GM21528 (cell line): ENCODE measurements around the gene RAX2.
A peak's percentile ranks its signal among the peaks of the same experiment; 100 is the strongest.
"Not testable (repeated sequence)": the region's sequence is repeated elsewhere in the genome, so short reads cannot be mapped to it uniquely, and the experiment has no call there.

Experiments
- ATAC-seq: cut with Tn5 transposase; IDR thresholded peaks from one replicate; pipeline ENCODE4 v1.9.1; 2021; ENCODE audit warnings: mild to moderate bottlenecking, moderate library complexity; ENCODE audit not compliant: unreplicated experiment, low FRiP score

RAX2 gene

DNA sequence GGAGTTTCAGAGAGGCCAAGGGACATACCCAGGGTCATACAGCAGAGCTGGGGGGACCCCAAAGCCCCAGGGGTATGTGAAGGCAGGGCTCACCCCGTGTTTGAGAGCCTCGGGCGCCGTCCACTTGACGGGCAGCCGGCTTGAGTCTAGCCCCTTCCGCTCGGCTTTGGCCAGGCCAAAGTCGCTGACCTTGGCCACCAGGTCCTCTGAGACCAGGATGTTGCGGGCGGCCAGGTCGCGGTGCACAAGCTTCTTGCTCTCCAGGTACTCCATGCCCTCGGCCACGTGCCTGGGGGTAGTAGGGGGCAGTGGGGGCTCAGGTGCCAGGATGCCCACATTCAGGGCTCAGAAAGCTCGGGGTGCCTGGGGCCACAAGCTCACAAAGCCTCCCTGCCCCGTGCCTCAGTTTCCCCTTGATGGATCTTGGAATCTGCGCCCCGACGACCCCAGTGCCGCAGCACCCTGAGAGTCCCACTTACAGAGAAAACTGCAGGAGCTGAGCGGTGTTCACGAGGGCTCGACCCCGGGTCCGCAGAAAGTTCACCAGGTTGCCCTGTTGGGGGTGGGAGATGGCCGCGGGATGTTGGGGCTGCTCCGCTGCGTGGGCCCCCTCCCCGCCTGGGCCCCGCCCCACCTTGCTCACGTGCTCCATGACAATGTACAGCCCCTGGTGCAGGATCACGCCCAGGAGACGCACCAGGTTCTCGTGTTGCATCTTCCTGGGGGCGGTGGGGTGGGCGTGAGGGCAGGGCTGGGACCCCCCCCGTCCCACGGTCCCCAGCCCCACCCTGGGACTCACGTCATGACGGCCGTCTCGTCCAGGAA lies 7.1 kb upstream of the RAX2 start:
- no peak for ATAC-seq

DNA sequence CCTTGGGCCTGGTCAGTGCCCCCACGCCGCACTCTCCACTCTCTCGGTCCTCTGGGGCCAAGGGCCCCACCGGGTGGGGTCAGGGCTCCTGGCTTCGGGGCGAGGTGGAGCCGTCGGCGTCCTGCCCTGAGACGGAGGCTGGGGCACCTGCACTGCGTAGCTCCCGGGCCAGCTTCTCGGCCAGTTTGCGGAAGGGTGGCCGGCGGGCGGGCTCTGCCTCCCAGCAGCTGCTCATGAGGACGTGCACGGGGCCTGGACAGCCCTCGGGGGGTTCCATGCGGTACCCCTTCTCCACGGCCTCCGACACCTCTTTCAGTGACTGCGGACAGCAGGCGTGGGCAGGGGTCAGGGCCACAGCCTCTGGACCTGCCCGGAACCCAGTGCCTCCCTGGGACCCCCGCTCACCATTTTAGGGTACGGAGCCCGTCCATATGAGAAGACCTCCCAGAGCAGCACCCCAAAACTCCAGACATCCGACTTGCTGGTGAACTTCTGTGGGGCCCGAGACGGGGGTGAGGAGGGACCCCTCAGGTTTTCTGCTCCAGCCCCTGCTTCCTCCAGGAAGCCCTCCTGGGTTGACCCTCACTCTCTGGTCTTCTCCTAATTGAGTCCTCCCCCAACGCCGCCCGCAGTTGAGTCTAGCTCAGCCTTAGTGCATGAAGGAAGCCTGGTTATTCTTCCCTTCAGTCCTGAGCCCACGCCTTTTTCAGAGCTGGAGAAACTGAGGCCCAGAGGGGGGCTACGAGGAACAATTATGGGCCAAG lies 6.3 kb upstream of the RAX2 start:
- no peak for ATAC-seq

DNA sequence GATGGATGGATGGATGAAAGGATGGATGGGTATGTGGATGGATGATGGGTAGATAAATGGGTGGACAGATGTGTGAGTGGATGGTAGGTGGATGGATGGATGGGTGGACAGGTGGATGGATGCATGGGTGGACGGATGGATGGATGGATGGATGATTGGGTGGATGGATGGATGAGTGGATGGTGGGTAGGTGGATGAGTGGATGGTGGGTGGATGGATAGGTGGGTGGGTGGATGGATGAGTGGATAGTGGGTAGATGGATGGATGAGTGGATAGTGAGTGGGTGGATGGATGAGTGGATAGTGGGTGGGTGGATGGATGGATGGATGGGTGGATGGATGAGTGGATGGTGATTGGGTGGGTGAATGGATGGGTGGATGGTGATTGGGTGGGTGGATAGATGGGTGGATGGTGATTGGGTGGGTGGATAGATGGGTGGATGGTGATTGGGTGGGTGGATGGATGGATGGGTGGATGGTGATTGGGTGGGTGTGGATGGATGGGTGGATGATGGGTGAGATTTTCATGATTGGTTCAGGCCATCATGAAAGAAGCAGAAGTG lies 4.5 kb upstream of the RAX2 start:
- no peak for ATAC-seq

DNA sequence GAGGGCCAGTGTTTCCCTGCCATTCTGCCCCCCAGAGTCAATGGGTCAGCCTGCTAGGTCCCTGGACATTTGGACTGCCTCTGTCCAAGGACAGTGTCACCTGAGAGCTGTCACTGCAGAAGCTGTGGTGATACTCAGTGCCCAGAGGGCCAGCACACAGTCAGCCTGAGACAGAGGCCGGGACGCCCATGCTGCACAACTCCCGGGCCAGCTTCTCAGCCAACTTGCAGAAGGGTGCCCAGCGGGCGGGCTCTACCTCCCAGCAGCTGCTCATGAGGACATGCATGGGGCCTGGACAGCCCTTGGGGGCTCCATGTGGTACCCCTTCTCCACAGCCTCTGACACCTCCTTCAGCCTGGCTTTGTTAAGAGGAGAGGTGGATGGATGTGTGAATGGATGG lies 3.8 kb upstream of the RAX2 start:
- ATAC-seq, result no peak

DNA sequence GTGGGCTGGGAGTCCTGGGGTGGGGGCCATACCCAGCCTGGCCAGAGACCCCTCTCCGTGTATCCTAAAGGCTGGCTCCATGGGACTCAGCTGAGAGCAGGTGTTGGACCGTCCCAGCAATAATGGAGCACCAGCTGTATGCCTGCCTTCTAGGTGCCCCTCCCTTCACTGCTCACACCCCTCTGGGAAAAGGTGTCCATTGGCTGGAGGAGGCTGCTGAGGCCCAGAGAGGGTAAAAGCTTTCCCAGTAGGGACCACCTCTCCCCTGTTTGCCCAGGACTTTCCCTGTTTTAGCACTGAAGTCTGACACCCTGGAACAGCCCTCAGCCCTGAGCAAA lies 3.3 kb upstream of the RAX2 start:
- ATAC-seq, result no peak

DNA sequence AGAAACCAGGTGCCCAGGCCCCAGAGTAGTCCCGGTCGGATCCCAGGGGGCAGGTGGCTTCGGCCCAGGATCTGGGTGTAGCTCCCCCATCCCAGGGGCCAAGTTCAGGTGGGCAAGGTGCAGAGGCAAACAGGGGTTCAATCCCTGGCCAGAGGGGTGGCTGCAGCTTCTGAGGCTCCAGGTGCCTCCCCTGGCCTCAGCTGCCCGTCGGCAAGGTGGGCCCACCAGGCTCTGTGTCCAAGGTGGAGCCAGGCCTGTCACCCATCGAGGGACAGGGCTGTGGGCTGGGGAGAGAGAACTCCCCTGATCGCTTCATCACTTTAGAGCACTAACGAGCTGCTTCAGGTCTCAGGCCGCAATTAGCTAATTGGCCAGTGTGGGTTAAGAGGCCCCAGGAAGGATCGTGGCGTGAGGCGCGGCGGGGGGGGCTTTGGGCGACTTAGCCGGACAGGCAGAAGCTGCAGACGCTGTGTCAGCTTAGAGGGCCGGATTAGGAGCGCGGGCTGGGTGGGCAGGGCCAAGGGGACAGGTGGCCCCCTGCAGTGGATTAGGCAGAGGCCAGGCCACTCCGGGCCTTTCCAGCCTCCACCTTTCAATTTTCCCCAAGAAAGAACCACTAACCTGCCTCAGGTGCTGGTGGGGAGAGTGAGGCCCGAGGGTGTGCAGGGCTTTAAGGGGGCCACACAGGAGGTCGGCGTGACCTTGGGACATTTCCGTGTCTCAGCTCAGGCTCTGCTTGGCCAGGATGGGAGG lies 2.8 kb upstream of the RAX2 start:
- ATAC-seq, result no peak

DNA sequence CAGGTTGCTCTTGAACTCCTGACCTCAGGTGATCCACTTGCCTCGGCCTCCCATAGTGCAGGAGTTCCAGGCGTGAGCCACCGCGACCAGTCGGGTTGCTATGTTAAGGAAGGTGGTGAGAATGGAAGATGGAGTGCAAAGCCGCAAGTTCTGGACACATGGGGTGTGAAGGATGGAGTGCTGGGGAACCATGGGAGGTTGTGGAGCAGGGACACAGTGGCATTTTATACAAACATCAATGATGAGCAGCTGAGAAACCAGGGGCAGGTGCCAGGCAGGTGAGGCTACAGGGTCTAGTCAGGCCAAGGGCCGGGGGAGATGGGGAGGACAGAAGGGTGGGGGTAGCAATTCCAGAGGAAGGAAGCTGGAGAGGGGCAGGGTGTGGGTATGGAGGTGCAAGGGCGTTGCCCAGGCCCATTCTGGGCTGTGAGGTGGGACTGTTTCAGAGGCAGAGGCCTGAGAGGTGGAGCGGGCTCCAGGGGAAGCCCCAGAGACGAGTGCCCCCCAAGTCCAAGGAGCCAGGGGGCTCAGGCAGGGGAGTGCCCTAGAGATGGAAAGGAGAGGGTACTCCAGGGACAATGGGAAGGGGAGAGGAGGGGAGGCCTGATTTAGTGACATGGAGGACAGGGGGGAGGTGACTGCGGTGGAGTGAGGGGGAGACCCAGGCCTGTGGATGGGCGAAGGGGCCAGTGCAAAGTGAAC lies 1.9 kb upstream of the RAX2 start:
- no peak for ATAC-seq

DNA sequence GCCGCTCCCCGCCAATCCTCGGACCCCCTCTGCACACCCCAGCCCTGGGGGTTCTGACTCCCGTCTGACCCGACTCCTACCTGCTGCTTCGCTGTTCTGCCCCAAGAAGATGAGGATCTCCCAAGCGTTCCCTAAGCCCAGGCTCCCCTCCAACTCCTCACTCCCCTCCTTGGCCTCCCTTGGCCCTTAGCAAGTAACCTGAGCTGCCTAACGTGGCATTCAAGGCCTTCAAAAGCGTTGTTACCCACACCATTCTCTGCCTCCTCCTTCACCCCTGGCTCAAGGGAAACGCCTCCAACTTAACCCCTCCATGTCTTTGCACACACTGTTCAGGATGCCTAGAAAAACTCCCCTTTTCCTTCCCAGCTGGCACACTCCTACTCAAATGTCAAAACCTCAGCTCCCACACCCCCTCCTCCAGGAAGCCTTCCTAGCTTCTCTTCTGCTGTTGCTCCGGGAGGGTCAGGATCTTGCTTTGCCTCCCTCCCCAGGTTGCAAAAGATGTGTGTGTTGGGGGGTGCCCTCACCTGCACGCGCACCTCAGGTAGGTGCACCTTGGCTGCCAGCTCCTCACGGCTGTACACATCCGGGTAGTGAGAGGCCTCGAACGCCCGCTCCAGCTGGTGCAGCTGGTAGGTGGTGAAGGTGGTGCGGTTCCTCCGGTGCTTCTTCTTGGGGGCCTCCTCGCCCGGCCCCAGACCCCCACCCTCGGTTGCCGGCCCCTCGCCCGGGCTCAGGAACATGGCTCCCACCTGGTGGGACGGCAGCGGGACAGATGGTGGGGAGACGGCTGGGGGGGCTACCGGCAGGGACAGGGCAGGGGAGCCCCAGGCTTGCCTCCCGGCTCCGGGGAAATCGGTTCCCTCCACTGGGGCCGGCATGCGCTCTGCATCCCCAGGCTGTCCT lies 775 bp downstream of the RAX2 start:
- no peak for ATAC-seq

DNA sequence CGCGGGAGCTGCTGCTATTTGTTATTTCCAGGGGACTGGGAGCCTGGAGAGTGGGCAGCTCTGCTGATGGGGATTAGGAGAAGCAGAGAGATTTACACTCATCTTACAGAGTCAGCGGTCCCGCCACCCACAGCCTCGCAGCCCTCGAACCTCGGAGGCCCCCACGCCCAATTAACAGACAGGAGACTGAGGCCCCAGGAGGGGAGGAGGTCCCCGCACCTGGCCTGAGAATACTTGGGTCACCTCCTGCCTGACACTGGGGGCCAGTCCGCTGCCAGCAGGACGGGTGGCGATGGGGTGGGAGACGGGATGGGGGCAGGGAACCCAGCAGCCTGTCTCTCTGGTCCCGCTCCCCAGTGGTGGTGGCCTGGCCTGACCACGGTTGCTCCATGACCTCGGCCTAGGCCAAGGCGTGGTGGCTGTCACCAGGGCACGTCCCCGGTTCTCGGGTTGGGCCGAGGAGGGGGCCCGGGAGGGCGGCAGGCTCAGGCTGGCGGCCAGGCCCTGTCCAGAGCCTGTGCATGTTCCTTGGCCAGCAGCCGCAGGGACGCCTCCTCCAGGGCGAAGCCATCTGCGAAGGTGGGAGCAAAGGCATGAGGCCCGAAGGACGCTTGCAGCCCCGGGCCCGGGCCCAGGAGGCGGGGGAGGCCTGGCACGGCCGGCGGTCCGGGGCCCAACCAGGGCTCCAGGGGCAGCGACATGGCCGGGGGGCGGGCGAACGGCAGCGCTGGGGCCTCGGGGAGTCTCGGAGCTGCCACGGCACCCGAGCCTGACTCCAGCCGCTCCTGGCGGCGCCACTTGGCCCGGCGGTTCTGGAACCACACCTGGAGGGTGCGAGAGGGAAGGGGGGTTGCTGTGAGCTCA lies 1.7 kb downstream of the RAX2 start:
- no peak for ATAC-seq

DNA sequence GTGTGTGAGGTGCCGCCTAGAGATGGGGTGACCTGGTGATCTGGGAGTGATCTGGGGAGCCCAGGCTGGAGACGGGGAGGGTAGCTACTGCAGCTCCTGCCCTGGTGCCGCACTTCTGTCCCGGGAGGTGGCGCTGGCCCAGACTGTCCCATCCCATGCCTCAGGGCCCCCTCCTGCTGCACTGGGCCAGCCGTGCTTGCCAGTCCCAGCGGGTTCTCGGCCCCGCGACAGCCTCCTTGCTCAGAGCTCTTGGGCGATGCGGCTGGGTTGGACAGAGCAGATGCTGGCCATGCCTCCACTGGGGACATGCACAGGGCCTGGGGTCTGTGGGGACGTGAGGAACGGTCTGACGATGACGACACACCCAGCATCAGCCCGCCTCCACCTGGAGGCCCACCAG lies 2.5 kb downstream of the RAX2 start:
- no peak for ATAC-seq

DNA sequence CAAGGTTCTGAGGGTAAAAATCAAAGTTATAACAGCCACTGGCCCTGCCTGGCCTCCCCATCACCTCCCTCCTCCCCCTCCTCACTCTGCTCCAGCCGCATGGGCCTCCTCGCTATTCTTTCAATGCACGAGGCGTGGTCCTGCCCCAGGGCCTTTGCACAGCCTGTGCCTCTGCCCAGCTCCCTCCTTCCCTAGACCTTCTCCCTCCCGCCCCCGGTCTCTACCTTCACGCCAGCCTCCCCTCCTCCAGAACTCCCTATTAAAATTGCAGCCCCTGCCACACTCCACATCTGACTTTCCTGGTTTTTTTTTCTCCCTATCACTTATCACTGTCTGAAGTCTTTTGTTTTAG lies 3.3 kb downstream of the RAX2 start:
- ATAC-seq, result no peak

DNA sequence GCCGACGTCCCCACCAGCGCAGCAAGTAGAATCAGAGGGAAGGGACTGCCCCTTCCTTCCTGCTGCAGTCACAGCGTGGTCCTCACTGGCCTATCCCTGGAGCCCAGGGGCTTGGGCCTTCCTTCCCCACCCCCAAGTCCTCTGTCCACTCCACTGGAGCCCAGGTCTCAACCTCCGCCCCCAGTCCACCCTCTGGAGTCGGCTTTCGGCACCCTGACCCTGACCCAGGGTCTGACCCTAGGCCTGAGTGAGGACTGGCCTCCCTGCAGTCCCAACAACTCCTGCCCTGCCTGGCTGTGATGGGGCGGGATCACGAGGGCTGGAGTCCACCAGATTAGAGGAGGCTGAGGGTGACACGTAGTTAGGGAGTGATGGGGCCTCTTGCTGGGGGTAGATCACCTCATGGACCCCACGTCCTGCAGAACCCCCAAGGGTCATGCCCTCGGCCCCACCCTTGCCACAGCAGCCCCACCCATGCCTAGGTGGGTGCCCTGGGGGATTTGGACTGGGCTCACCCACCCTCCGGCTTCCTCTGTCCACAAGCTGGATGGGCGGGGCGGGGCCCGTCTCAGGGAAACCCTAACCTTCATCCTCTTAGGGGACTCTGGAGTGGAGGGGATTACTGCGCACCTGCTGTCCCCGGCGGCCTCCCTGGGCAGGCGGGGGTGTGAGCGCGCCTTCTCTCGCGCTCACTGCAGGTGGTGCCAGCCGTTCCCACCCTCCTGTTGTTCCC lies 3.8 kb downstream of the RAX2 start:
- no peak for ATAC-seq

DNA sequence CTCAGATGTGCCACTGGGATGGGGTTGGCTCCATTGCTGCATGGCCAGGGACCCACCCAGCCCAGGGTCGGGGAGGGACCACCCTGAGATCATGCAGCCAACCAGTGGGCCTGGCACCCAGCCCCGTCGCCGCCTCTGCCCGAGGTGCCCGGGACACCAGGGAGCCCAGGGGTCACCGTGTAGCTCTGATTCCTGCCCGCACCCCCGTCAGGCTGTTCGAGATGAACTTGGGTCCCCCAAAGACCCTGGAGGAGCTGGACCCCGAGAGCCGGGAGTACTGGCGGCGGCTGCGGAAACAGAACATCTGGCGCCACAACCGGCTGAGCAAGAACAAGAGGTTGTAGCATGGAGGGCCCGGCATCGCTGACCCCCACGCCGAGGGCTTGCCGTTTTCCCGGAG lies 5.0 kb downstream of the RAX2 start:
- ATAC-seq, result no peak

DNA sequence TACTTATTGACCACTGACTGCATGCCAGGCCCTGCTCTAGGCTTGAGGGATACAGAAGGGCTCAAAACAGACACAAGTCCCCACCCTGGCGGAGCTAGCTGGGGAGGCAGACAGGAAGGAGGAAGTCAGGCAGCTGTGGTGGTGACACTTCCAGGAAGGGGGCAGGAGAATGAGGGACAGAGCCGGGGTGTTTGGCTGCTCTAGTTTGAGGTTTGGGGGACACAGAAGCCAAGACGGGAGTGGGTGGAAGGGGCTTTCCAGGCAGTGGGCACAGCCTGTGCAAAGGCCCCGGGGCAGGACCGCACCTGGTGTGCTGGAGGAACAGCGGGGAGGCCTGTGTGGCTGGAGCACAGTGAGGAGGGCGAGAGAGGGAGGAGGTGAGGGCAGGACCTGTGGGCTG lies 5.5 kb downstream of the RAX2 start:
- no peak for ATAC-seq

DNA sequence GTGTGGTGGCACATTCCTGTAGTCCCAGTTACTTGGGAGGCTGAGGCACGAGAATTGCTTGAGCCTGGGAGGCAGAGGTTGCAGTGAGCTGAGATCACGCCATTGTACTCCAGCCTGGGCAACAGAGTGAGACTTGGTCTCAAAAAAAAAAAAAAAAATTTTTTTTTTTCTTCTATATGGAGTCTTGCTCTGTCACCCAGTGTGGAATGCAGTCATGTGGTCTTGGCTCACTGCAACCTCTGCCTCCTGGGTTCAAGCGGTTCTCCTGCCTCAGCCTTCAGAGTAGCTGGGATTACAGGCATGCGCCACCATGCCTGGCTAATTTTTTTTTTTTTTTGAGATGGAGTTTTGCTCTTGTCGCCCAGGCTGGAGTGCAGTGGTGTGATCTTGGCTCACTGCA lies 6.3 kb downstream of the RAX2 start:
- not testable (repeated sequence) for ATAC-seq

DNA sequence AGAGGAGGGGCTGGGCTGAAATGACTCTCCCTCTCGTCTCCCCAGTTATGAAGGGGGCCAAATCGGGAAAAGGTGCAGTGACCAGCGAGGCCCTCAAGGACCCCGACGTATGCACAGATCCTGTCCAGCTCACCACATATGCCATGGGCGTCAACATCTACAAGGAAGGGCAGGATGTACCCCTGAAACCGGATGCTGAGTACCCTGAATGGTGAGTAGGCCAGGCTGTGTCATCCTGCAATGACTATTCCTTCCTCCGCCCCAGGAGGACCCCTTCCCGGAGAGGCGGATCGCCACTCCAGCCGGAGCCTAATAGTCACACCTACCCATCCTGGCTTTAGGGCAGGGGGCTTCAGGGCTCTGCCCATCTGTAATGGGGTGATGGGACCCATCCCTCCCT lies 6.9 kb downstream of the RAX2 start:
- ATAC-seq, result no peak

DNA sequence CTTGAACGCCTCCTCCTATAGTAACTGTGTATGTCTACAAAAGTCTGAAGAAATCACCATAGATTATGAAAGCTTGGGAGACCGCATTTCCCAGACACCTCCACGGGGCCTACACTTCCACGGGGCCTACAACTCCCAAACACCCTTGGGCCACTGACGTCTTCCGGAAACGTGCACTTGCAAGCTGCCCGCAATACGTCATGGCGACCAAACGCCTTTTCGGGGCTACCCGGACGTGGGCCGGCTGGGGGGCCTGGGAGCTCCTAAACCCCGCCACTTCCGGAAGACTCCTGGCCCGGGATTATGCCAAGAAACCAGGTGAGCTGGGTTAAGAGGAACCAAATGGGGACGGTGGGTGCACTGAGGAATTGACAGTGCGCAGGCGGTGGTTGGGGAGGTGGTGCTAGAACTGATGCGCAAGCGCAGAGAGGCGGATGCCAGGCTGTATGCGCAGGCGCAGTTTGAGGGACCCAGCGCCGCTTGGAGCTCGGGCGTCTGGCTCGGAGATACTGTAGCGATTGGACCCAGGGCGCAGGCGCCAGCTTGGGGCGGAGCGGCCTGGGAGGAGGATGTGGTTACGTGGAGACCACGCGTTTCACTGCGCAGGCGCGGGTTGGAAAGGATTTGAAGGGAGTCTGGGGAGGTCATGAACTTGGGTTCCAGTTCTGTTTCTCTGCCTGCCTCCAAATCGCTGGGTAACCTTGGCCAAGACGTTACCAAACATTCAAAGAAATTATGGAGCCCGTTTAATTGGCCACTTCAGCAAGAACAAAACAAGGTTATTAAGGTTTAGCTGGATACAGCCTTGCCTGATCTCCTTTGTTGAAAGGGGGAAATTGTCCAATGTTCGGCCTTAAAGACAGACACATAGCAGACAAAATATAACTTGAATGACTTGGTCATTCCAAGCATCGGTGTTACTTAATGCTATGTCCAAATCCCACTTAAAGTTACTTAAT lies 9.2 kb downstream of the RAX2 start, which contains the start of gene MRPL54:
TSS of gene MRPL54 (plus strand) at position 182 of the 959 bp plus-strand sequence. CDS start at position 201, 19 bp downstream.
- peak; percentile 64 for ATAC-seq
